Epithelial cell of proximal tubule (primary cell): ENCODE measurements around the gene MMP13. TPM values are rescaled to one million over a fixed set of nuclear protein-coding genes. Genes with fewer than 3 reads are reported as not detected.

Experiments used
- DNase-seq: peaks from one replicate; pipeline ENCODE4 v3.0.0-alpha.2; 2011; ENCODE audit warnings: low read depth
- H3K4me3 ChIP-seq: 2 replicates; pipeline ENCODE4 v1.5.1; 2011; ENCODE audit warnings: low read depth, mild to moderate bottlenecking, low read length
- total RNA-seq: library from RNA; depleted of rRNA; stranded (reverse); fragments of >200 nt; gene quantifications from 2 replicates; pipeline ENCODE4 v1.2.3, GENCODE V29; 2015
- TF ChIP-seq, protein P1 (sequence below): conservative IDR thresholded peaks from 2 replicates; pipeline ENCODE4 v1.5.1; 2012; ENCODE audit warnings: low read depth, mild to moderate bottlenecking, low read length

The MMP13 gene
- total RNA-seq, 1 donor from 2014 or later = 0.12 TPM

DNA sequence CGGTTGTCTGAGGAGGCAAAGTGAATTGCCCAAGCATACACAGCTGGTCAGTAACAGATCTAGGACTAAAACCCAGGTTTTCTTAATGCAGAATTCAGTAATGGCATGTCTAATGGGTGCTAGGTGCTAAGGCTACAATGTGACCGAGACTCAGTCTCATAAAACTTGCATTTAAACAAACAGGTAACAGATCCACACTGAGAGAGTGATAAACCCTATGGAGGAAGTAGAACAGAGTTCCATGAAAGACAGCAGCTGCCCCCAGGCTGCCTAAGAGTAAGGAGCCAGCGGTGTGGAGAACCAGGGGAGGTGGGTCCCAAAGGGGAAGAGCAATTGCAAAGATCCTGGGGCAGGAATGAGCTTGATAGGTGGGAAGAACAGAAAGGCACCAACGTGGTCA, 27.3 kb downstream of the MMP13 start:
- H3K4me3 ChIP-seq = no peak overlapping the region
- DNase-seq = no peak
- TF ChIP-seq, protein P1, sequence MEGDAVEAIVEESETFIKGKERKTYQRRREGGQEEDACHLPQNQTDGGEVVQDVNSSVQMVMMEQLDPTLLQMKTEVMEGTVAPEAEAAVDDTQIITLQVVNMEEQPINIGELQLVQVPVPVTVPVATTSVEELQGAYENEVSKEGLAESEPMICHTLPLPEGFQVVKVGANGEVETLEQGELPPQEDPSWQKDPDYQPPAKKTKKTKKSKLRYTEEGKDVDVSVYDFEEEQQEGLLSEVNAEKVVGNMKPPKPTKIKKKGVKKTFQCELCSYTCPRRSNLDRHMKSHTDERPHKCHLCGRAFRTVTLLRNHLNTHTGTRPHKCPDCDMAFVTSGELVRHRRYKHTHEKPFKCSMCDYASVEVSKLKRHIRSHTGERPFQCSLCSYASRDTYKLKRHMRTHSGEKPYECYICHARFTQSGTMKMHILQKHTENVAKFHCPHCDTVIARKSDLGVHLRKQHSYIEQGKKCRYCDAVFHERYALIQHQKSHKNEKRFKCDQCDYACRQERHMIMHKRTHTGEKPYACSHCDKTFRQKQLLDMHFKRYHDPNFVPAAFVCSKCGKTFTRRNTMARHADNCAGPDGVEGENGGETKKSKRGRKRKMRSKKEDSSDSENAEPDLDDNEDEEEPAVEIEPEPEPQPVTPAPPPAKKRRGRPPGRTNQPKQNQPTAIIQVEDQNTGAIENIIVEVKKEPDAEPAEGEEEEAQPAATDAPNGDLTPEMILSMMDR = no peak

GRCh38 chr11:102927624-102927990, 27.9 kb downstream of the MMP13 start:
- no peak overlapping the region for H3K4me3 ChIP-seq
- TF ChIP-seq, protein P1 = no peak
- no peak for DNase-seq

- H3K4me3 ChIP-seq = no peak overlapping the region
- no peak for DNase-seq
- TF ChIP-seq, protein P1 = no peak
Observed at GRCh38 chr11:102926961-102927623, 28.4 kb downstream of the MMP13 start.

DNA sequence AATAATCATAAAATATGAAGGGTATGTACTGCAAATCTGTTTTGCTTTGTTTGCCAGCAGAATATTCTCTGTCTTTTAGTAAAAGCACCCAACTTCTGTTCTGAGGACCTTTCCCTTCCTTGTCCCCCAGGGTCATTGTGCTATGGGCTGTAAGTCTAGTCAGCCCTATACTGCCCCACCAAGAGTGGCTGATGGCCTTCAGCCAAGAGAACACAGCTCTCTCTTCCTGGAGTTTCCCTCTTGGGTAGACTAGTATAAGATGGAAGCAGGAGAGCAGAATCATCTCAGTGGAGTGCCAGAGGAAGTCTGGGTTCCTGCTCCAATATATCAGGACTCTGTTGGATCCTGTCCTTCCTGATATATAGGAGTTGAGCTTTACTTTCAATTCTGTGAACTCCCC, 29.0 kb downstream of the MMP13 start:
- DNase-seq = no peak
- no peak overlapping the region for H3K4me3 ChIP-seq
- TF ChIP-seq, protein P1 = no peak

DNA sequence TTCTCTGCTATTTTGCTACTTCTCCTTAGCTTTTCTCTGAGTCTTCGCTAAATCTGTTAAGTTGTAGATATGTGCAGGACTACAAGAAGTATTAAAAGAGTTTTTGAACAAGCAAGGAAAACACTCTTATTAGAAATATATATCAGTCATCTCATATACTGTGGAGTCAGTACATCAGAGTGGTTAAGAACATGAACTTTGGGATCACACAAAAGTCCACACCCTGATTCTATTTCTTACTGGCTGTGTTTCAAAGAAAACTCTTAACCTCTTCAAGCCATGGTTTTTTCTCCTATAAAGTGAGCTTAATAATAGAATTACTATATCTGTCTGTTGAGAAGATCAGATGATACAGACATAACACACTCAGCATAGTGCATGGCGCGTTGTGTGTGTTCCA, 29.5 kb downstream of the MMP13 start:
- no peak overlapping the region for H3K4me3 ChIP-seq
- DNase-seq = no peak
- TF ChIP-seq, protein P1 = no peak

GRCh38 chr11:102924851-102925380, 30.6 kb downstream of the MMP13 start:
- no peak overlapping the region for H3K4me3 ChIP-seq
- TF ChIP-seq, protein P1 = no peak
- no peak for DNase-seq
